GM23338 (cell line): ENCODE data around the gene PCK2.

ENCODE experiments used
- CREB1 ChIP-seq: fragments of 250-450 bp; sonication (Bioruptor Pico); IDR thresholded peaks from 2 replicates; pipeline ENCODE4 v1.5.0; 2020; ENCODE audit warnings: low read depth, mild to moderate bottlenecking, moderate library complexity
- EZH2 ChIP-seq: fragments of 200-600 bp; sonication (generic); IDR thresholded peaks from one replicate; pipeline ENCODE4 v1.8.0; 2017; ENCODE audit warnings: antibody characterized with exemption, mild to moderate bottlenecking, low read depth; ENCODE audit not compliant: unreplicated experiment
- EZH2phosphoT487 ChIP-seq: fragments of 200-600 bp; sonication (generic); IDR thresholded peaks from one replicate; pipeline ENCODE4 v1.8.1; 2018; ENCODE audit warnings: antibody characterized with exemption; ENCODE audit not compliant: unreplicated experiment
- JUNB ChIP-seq: IDR thresholded peaks from one replicate; pipeline ENCODE4 v1.6.1; 2016; ENCODE audit warnings: antibody characterized with exemption; ENCODE audit not compliant: unreplicated experiment
- NANOG ChIP-seq: IDR thresholded peaks from 2 replicates; pipeline ENCODE4 v1.6.1; 2016; ENCODE audit warnings: antibody characterized with exemption, borderline replicate concordance
- POLR2AphosphoS5 ChIP-seq: IDR thresholded peaks from 2 replicates; pipeline ENCODE4 v1.6.1; 2016; ENCODE audit warnings: antibody characterized with exemption, low read depth
- STAT1 ChIP-seq: IDR thresholded peaks from one replicate; pipeline ENCODE4 v1.6.1; 2016; ENCODE audit warnings: antibody characterized with exemption; ENCODE audit not compliant: unreplicated experiment
- ZNF331 ChIP-seq: fragments of 250-450 bp; sonication (Bioruptor Pico); IDR thresholded peaks from 2 replicates; pipeline ENCODE4 v1.5.0; 2020; ENCODE audit warnings: low read depth, mild to moderate bottlenecking, moderate library complexity
- TF ChIP-seq, protein P1 (sequence below), 2 experiments: fragments of 200-600 bp in 1 of 2; sonication (generic) in 1 of 2; conservative IDR thresholded peaks; 2 replicates each; pipeline versions ENCODE4 v1.5.1 to v1.6.1; 2016 to 2017; ENCODE audit warnings: antibody characterized with exemption in 2 of 2, low read depth in 2 of 2, mild to moderate bottlenecking in 2 of 2, moderate library complexity in 1 of 2
- TF ChIP-seq, protein P2 (sequence below): IDR thresholded peaks from one replicate; pipeline ENCODE4 v1.6.1; 2018; ENCODE audit warnings: antibody characterized with exemption; ENCODE audit not compliant: unreplicated experiment
- TF ChIP-seq, protein P3 (sequence below): fragments of 250-450 bp; sonication (Bioruptor Pico); IDR thresholded peaks from 2 replicates; pipeline ENCODE4 v1.5.0; 2020; ENCODE audit warnings: mild to moderate bottlenecking, moderate library complexity
- TF ChIP-seq, protein P4 (sequence below): IDR thresholded peaks from 2 replicates; pipeline ENCODE4 v1.6.1; 2016; ENCODE audit warnings: antibody characterized with exemption

DNA sequence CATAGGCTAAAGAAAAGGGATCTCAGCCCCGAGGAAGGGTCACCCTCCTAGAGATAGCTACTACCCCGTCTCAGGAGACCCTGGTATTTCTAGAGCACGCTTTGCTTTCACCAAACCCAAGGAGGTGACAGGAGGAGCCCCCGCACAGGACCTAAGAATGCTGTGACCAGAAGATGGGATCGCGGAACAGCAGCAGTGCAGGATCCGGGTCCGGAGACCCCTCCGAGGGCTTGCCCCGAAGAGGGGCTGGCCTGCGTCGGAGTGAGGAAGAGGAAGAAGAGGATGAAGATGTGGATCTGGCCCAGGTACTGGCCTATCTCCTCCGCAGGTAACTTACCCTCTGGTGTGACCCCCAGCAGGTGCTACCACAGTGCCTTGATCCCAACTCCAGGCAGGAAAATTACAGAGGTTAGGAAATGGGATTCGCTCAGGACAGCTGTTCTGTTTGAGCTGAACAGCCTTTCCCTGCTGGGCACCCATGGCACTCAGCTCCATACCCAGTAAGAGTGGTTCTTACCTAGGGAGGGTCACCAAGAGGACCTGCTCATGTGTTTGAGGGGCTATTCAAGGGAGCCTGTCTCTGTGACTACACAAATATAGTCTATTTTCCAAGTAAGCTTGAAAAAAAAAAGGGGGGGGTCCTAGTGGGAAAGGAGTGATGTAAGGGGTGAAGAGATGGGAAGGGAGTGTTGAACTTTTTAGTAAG lies 21.5 kb downstream of the PCK2 start:
- TF ChIP-seq, protein P1, sequence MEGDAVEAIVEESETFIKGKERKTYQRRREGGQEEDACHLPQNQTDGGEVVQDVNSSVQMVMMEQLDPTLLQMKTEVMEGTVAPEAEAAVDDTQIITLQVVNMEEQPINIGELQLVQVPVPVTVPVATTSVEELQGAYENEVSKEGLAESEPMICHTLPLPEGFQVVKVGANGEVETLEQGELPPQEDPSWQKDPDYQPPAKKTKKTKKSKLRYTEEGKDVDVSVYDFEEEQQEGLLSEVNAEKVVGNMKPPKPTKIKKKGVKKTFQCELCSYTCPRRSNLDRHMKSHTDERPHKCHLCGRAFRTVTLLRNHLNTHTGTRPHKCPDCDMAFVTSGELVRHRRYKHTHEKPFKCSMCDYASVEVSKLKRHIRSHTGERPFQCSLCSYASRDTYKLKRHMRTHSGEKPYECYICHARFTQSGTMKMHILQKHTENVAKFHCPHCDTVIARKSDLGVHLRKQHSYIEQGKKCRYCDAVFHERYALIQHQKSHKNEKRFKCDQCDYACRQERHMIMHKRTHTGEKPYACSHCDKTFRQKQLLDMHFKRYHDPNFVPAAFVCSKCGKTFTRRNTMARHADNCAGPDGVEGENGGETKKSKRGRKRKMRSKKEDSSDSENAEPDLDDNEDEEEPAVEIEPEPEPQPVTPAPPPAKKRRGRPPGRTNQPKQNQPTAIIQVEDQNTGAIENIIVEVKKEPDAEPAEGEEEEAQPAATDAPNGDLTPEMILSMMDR (conservative IDR thresholded peaks at IDR 0.05; ENCODE audit: low read depth in 2 of 2): no peak
- TF ChIP-seq EZH2 (no peak), POLR2AphosphoS5 (no peak), EZH2phosphoT487 (no peak), CREB1 (CRISPR knock-in tag) (no peak), NANOG (no peak), STAT1 (no peak), JUNB (no peak), ZNF331 (CRISPR knock-in tag) (no peak)
- TF ChIP-seq, protein P2, sequence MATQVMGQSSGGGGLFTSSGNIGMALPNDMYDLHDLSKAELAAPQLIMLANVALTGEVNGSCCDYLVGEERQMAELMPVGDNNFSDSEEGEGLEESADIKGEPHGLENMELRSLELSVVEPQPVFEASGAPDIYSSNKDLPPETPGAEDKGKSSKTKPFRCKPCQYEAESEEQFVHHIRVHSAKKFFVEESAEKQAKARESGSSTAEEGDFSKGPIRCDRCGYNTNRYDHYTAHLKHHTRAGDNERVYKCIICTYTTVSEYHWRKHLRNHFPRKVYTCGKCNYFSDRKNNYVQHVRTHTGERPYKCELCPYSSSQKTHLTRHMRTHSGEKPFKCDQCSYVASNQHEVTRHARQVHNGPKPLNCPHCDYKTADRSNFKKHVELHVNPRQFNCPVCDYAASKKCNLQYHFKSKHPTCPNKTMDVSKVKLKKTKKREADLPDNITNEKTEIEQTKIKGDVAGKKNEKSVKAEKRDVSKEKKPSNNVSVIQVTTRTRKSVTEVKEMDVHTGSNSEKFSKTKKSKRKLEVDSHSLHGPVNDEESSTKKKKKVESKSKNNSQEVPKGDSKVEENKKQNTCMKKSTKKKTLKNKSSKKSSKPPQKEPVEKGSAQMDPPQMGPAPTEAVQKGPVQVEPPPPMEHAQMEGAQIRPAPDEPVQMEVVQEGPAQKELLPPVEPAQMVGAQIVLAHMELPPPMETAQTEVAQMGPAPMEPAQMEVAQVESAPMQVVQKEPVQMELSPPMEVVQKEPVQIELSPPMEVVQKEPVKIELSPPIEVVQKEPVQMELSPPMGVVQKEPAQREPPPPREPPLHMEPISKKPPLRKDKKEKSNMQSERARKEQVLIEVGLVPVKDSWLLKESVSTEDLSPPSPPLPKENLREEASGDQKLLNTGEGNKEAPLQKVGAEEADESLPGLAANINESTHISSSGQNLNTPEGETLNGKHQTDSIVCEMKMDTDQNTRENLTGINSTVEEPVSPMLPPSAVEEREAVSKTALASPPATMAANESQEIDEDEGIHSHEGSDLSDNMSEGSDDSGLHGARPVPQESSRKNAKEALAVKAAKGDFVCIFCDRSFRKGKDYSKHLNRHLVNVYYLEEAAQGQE: no peak
- TF ChIP-seq, protein P3, sequence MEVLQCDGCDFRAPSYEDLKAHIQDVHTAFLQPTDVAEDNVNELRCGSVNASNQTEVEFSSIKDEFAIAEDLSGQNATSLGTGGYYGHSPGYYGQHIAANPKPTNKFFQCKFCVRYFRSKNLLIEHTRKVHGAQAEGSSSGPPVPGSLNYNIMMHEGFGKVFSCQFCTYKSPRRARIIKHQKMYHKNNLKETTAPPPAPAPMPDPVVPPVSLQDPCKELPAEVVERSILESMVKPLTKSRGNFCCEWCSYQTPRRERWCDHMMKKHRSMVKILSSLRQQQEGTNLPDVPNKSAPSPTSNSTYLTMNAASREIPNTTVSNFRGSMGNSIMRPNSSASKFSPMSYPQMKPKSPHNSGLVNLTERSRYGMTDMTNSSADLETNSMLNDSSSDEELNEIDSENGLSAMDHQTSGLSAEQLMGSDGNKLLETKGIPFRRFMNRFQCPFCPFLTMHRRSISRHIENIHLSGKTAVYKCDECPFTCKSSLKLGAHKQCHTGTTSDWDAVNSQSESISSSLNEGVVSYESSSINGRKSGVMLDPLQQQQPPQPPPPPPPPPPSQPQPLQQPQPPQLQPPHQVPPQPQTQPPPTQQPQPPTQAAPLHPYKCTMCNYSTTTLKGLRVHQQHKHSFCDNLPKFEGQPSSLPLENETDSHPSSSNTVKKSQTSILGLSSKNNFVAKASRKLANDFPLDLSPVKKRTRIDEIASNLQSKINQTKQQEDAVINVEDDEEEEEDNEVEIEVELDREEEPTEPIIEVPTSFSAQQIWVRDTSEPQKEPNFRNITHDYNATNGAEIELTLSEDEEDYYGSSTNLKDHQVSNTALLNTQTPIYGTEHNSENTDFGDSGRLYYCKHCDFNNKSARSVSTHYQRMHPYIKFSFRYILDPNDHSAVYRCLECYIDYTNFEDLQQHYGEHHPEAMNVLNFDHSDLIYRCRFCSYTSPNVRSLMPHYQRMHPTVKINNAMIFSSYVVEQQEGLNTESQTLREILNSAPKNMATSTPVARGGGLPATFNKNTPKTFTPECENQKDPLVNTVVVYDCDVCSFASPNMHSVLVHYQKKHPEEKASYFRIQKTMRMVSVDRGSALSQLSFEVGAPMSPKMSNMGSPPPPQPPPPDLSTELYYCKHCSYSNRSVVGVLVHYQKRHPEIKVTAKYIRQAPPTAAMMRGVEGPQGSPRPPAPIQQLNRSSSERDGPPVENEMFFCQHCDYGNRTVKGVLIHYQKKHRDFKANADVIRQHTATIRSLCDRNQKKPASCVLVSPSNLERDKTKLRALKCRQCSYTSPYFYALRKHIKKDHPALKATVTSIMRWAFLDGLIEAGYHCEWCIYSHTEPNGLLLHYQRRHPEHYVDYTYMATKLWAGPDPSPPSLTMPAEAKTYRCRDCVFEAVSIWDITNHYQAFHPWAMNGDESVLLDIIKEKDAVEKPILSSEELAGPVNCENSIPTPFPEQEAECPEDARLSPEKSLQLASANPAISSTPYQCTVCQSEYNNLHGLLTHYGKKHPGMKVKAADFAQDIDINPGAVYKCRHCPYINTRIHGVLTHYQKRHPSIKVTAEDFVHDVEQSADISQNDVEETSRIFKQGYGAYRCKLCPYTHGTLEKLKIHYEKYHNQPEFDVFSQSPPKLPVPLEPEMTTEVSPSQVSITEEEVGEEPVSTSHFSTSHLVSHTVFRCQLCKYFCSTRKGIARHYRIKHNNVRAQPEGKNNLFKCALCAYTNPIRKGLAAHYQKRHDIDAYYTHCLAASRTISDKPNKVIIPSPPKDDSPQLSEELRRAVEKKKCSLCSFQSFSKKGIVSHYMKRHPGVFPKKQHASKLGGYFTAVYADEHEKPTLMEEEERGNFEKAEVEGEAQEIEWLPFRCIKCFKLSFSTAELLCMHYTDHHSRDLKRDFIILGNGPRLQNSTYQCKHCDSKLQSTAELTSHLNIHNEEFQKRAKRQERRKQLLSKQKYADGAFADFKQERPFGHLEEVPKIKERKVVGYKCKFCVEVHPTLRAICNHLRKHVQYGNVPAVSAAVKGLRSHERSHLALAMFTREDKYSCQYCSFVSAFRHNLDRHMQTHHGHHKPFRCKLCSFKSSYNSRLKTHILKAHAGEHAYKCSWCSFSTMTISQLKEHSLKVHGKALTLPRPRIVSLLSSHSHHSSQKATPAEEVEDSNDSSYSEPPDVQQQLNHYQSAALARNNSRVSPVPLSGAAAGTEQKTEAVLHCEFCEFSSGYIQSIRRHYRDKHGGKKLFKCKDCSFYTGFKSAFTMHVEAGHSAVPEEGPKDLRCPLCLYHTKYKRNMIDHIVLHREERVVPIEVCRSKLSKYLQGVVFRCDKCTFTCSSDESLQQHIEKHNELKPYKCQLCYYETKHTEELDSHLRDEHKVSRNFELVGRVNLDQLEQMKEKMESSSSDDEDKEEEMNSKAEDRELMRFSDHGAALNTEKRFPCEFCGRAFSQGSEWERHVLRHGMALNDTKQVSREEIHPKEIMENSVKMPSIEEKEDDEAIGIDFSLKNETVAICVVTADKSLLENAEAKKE (CRISPR knock-in tag): no peak
- TF ChIP-seq, protein P4, sequence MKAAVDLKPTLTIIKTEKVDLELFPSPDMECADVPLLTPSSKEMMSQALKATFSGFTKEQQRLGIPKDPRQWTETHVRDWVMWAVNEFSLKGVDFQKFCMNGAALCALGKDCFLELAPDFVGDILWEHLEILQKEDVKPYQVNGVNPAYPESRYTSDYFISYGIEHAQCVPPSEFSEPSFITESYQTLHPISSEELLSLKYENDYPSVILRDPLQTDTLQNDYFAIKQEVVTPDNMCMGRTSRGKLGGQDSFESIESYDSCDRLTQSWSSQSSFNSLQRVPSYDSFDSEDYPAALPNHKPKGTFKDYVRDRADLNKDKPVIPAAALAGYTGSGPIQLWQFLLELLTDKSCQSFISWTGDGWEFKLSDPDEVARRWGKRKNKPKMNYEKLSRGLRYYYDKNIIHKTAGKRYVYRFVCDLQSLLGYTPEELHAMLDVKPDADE: no peak
